ENCODE results near the gene BRWD1. TPM values are rescaled to one million over a fixed set of nuclear protein-coding genes. Genes with fewer than 3 reads are reported as not detected.

Gene BRWD1
- total and polyA plus RNA-seq, 7 experiments from 2014 or later = 27.4 to 108 (median 77.9) TPM

DNA sequence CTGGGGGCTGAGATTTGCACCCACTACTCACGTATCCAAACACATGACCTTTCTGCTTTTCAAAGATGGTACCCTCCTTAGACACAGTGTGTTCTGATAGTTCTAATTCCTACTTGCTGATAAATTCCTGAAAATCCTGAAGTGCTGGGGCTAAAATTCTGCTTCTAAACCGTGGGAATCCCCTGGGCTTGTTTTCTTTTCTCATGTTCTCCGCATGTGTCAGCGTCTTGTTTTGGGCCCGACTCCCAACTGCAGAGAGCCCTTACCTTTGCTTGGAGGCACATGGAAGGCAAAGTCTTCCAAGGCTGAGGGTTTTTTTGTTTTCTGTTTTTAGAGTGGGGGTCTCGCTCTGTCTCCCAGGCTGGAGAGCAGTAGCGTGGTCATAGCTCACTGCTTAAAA lies 157.4 kb downstream of the BRWD1 start:
- intact Hi-C loops (cut with micrococcal nuclease) = no loop called here

DNA sequence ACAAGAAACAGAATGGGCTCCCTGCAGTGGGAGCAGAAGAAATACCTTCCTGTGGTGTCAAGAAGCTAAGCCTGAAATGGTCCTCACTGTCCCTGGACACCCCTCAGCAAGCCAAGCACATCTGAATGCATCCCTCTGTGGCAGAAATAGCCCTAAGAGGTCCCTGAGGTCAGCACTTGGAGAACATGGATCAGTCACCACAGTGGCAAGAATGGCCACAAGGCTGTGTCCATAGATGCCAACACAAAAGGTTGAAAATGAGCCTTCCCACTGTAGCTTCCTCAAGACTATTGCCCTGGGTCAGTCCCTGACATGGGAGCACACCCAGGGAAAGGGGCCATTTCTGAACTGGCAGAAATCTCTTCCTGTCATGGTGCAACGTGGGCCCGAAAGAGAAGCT lies 157.9 kb downstream of the BRWD1 start:
- no peak for DNase-seq
- H3K9me3 Mint-ChIP-seq = peaks cover 0 to 1% (median 0%) of the 10 kb centered on the region in 11 donors
- no peaks in the 10 kb centered on the region for H3K36me3 Mint-ChIP-seq
- no peaks in the 10 kb centered on the region for H3K36me3 ChIP-seq (ENCODE audit: control insufficient read depth in 2 of 3, insufficient read depth in 3 of 3, low read length in 3 of 3)
- H3K4me3 Mint-ChIP-seq = no peak overlapping the region
- H3K27me3 ChIP-seq (ENCODE audit: control insufficient read depth in 2 of 2, insufficient read depth in 2 of 2, low read length in 2 of 2) = no peaks in the 10 kb centered on the region
- intact Hi-C loops (cut with micrococcal nuclease) = no loop called here
- H3K4me1 Mint-ChIP-seq = no peaks in the 10 kb centered on the region
- POLR2A ChIA-PET = no interaction called here
- H3K27me3 Mint-ChIP-seq = peaks cover 0 to 8% (median 3%) of the 10 kb centered on the region in 5 donors
- H3K27ac Mint-ChIP-seq = no peak overlapping the region
- ATAC-seq = no peak
- no peak overlapping the region for H3K27ac ChIP-seq (ENCODE audit: low read depth, low read length)
- no peak overlapping the region for H3K4me3 ChIP-seq (ENCODE audit: low read length)
- H3K4me1 ChIP-seq (ENCODE audit: control insufficient read depth in 2 of 2, insufficient read depth in 2 of 2, low read length in 2 of 2) = no peaks in the 10 kb centered on the region
- CTCF ChIA-PET = no interaction called here
- H3K9me3 ChIP-seq (ENCODE audit: control insufficient read depth in 2 of 3, low read length in 3 of 3) = no peaks in the 10 kb centered on the region

More for the DNA sequence above, 157.4 kb downstream of the BRWD1 start:
- Histone ChIP-seq H3K27ac (ENCODE audit: low read depth, low read length) (no peak overlapping the region), H3K4me3 (ENCODE audit: low read length) (no peak overlapping the region), H3K9me3 (ENCODE audit: control insufficient read depth in 2 of 3, low read length in 3 of 3) (no peaks in the 10 kb centered on the region), H3K4me1 (ENCODE audit: control insufficient read depth in 2 of 2, insufficient read depth in 2 of 2, low read length in 2 of 2) (no peaks in the 10 kb centered on the region), H3K36me3 (ENCODE audit: control insufficient read depth in 2 of 3, insufficient read depth in 3 of 3, low read length in 3 of 3) (no peaks in the 10 kb centered on the region), H3K27me3 (ENCODE audit: control insufficient read depth in 2 of 2, insufficient read depth in 2 of 2, low read length in 2 of 2) (no peaks in the 10 kb centered on the region)
- H3K4me3 Mint-ChIP-seq = no peak overlapping the region
- ATAC-seq (no peak), DNase-seq (no peak)
- peaks cover 0 to 4% (median 2%) of the 10 kb centered on the region in 5 donors for H3K27me3 Mint-ChIP-seq
- H3K9me3 Mint-ChIP-seq = peaks cover 0 to 1% (median 0%) of the 10 kb centered on the region in 11 donors
- no peak overlapping the region for H3K27ac Mint-ChIP-seq
- ChIA-PET CTCF (no interaction called here), POLR2A (no interaction called here)
- H3K4me1 Mint-ChIP-seq = no peaks in the 10 kb centered on the region
- no peaks in the 10 kb centered on the region for H3K36me3 Mint-ChIP-seq

DNA sequence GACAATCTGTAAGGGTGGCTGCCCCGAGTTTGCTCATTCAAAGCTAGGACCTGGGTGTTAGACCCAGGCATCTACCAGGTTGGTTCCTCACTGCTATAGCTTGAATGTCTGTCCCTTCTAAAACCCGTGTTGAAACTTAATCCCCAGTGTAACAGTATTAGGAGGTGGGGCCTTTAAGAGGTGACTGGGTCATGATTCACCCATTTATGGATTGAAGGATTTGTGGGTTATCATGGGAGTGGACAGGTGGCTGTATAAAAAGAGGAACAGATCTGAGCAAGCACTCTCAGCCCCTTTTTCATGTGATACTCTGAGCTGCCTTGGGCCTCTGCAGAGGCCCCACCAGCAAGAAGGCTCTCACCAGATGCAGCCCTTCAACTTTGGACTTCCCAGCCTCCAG lies 159.6 kb downstream of the BRWD1 start:
- Mint-ChIP-seq H3K27ac (no peak overlapping the region), H3K36me3 (no peaks in the 10 kb centered on the region), H3K4me1 (no peaks in the 10 kb centered on the region), H3K9me3 (peaks cover 0 to 1% (median 0%) of the 10 kb centered on the region in 11 donors), H3K4me3 (no peak overlapping the region), H3K27me3 (peaks cover 0 to 10% (median 4%) of the 10 kb centered on the region in 5 donors)
- POLR2A ChIA-PET = no interaction called here
- DNase-seq (no peak), ATAC-seq (no peak)
- CTCF ChIA-PET = no interaction called here
- no peaks in the 10 kb centered on the region for H3K4me1 ChIP-seq (ENCODE audit: control insufficient read depth in 2 of 2, insufficient read depth in 2 of 2, low read length in 2 of 2)
- no peaks in the 10 kb centered on the region for H3K27me3 ChIP-seq (ENCODE audit: control insufficient read depth in 2 of 2, insufficient read depth in 2 of 2, low read length in 2 of 2)
- no peak overlapping the region for H3K27ac ChIP-seq (ENCODE audit: low read depth, low read length)
- H3K9me3 ChIP-seq (ENCODE audit: control insufficient read depth in 2 of 3, low read length in 3 of 3) = no peaks in the 10 kb centered on the region
- intact Hi-C loops (cut with micrococcal nuclease) = no loop called here
- no peak overlapping the region for H3K4me3 ChIP-seq (ENCODE audit: low read length)
- no peaks in the 10 kb centered on the region for H3K36me3 ChIP-seq (ENCODE audit: control insufficient read depth in 2 of 3, insufficient read depth in 3 of 3, low read length in 3 of 3)

DNA sequence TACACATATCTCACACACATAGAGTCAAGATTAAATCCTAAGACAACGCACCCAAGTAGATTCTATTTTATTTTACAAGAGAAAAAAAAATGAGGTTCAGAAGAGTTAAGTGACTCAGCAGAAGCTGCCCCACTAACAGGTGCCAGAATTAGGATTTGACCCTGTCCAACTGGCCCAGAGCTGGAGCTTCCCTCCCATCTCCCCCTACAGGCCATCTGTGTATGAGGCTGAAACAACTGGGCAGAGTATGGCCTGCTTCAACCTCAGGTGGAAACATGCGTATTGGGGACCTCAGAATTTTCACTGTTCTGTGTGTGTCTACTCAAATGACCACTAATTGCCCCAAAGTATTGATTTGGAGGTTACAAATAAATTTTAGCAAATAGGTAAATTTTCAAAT lies 160.1 kb downstream of the BRWD1 start:
- Mint-ChIP-seq H3K9me3 (peaks cover 0 to 1% (median 0%) of the 10 kb centered on the region in 11 donors), H3K27me3 (peaks cover 0 to 11% (median 4%) of the 10 kb centered on the region in 5 donors), H3K36me3 (no peaks in the 10 kb centered on the region), H3K4me3 (no peak overlapping the region), H3K27ac (no peak overlapping the region), H3K4me1 (no peaks in the 10 kb centered on the region)
- no peak for ATAC-seq
- DNase-seq = no peak
- intact Hi-C loops (cut with micrococcal nuclease) = no loop called here
- H3K27ac ChIP-seq (ENCODE audit: low read depth, low read length) = no peak overlapping the region
- H3K4me1 ChIP-seq (ENCODE audit: control insufficient read depth in 2 of 2, insufficient read depth in 2 of 2, low read length in 2 of 2) = no peaks in the 10 kb centered on the region
- ChIA-PET CTCF (no interaction called here), POLR2A (no interaction called here)
- H3K9me3 ChIP-seq (ENCODE audit: control insufficient read depth in 2 of 3, low read length in 3 of 3) = no peaks in the 10 kb centered on the region
- no peak overlapping the region for H3K4me3 ChIP-seq (ENCODE audit: low read length)
- no peaks in the 10 kb centered on the region for H3K27me3 ChIP-seq (ENCODE audit: control insufficient read depth in 2 of 2, insufficient read depth in 2 of 2, low read length in 2 of 2)
- no peaks in the 10 kb centered on the region for H3K36me3 ChIP-seq (ENCODE audit: control insufficient read depth in 2 of 3, insufficient read depth in 3 of 3, low read length in 3 of 3)

DNA sequence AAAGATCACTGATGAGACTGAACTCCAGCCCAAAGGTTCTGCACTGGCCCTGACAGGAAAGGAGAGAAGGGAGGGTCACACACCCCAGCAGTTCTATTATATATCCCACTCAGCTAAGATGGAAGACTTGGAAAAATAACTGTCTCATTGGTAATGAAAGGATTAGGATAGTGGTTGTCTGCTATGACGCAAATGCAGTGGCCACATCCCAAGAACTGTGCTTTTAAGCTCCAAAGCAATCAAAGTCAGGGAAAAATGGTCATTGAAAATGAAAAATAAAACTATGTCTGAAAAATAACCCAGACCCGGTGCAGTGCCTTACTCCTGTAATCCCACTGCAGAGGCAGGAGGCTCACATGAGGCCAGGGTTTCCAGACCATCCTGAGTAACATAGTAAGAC lies 161.2 kb downstream of the BRWD1 start:
- ChIA-PET CTCF (interaction anchor here (0.6 kb wide), 1 partner anchor 419 kb away, joined by 3 read pairs; no protein-coding TSS in a partner anchor), POLR2A (no interaction called here)
- Mint-ChIP-seq H3K27ac (no peak overlapping the region), H3K27me3 (peaks cover 0 to 12% (median 4%) of the 10 kb centered on the region in 5 donors), H3K4me3 (no peak overlapping the region), H3K36me3 (no peaks in the 10 kb centered on the region), H3K9me3 (peaks cover 0 to 1% (median 0%) of the 10 kb centered on the region in 11 donors), H3K4me1 (no peaks in the 10 kb centered on the region)
- DNase-seq (no peak), ATAC-seq (no peak)
- intact Hi-C loops (cut with micrococcal nuclease) = no loop called here
- H3K4me1 ChIP-seq (ENCODE audit: control insufficient read depth in 2 of 2, insufficient read depth in 2 of 2, low read length in 2 of 2) = no peaks in the 10 kb centered on the region
- no peaks in the 10 kb centered on the region for H3K9me3 ChIP-seq (ENCODE audit: control insufficient read depth in 2 of 3, low read length in 3 of 3)
- H3K4me3 ChIP-seq (ENCODE audit: low read length) = no peak overlapping the region
- no peak overlapping the region for H3K27ac ChIP-seq (ENCODE audit: low read depth, low read length)
- H3K27me3 ChIP-seq (ENCODE audit: control insufficient read depth in 2 of 2, insufficient read depth in 2 of 2, low read length in 2 of 2) = no peaks in the 10 kb centered on the region
- no peaks in the 10 kb centered on the region for H3K36me3 ChIP-seq (ENCODE audit: control insufficient read depth in 2 of 3, insufficient read depth in 3 of 3, low read length in 3 of 3)

DNA sequence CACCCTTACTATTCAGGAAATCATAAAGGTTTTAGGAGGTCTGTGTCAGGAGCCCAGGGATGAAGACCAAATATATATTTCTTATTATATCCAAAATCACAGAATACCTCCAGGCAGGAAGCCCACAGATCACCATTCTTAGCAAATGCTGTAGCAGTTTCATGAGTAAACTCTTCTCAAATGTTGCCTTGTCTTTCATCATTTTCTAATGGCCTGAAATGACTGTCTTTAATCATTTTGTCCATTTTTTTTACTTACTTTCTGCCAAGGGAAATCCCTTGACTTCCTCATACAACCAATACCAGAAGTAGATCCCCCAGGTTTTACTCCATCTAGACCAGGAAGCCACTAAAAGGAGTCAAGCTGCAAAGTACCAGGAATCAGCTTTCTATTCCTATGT lies 162.6 kb downstream of the BRWD1 start:
- DNase-seq = no peak
- intact Hi-C loops (cut with micrococcal nuclease) = no loop called here
- ChIA-PET POLR2A (no interaction called here), CTCF (interaction anchor here (1.1 kb wide), 1 partner anchor 13 kb away, joined by 3 read pairs; no protein-coding TSS in a partner anchor)
- Histone ChIP-seq H3K9me3 (ENCODE audit: control insufficient read depth in 2 of 3, low read length in 3 of 3) (no peaks in the 10 kb centered on the region), H3K27me3 (ENCODE audit: control insufficient read depth in 2 of 2, insufficient read depth in 2 of 2, low read length in 2 of 2) (no peaks in the 10 kb centered on the region), H3K36me3 (ENCODE audit: control insufficient read depth in 2 of 3, insufficient read depth in 3 of 3, low read length in 3 of 3) (no peaks in the 10 kb centered on the region), H3K4me3 (ENCODE audit: low read length) (no peak overlapping the region), H3K27ac (ENCODE audit: low read depth, low read length) (no peak overlapping the region), H3K4me1 (ENCODE audit: control insufficient read depth in 2 of 2, insufficient read depth in 2 of 2, low read length in 2 of 2) (no peaks in the 10 kb centered on the region)
- Mint-ChIP-seq H3K9me3 (no peaks in the 10 kb centered on the region), H3K36me3 (no peaks in the 10 kb centered on the region), H3K4me3 (no peak overlapping the region), H3K27me3 (peaks cover 0 to 14% (median 4%) of the 10 kb centered on the region in 5 donors), H3K27ac (no peak overlapping the region), H3K4me1 (no peaks in the 10 kb centered on the region)
- no peak for ATAC-seq

DNA sequence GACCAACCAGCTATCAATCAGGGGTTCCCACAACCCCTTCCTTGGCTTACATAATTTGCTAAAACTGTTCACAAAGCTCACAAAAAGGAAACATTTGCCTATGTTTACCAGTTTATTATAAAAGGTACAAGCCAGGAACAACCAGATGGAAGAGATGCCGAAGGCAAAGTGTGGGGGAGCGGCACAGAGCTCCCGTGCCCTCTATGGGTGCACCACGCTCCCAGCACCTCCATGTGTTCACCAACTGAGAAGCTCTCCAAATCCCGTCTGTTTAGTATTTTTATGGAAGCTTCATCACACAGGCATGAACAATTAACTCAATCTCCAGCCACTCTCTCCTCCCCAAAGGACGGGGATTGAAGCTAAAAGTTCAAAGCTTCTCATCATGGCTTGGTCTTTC lies 163.1 kb downstream of the BRWD1 start:
- CTCF ChIA-PET = interaction anchor here (1.1 kb wide), 1 partner anchor 12 kb away, joined by 3 read pairs; no protein-coding TSS in a partner anchor
- Histone ChIP-seq H3K9me3 (ENCODE audit: control insufficient read depth in 2 of 3, low read length in 3 of 3) (no peaks in the 10 kb centered on the region), H3K27me3 (ENCODE audit: control insufficient read depth in 2 of 2, insufficient read depth in 2 of 2, low read length in 2 of 2) (no peaks in the 10 kb centered on the region), H3K4me1 (ENCODE audit: control insufficient read depth in 2 of 2, insufficient read depth in 2 of 2, low read length in 2 of 2) (no peaks in the 10 kb centered on the region), H3K27ac (ENCODE audit: low read depth, low read length) (no peak overlapping the region), H3K36me3 (ENCODE audit: control insufficient read depth in 2 of 3, insufficient read depth in 3 of 3, low read length in 3 of 3) (no peaks in the 10 kb centered on the region), H3K4me3 (ENCODE audit: low read length) (no peak overlapping the region)
- no peak for ATAC-seq
- DNase-seq = no peak
- intact Hi-C loops (cut with micrococcal nuclease) = no loop called here
- Mint-ChIP-seq H3K4me1 (no peaks in the 10 kb centered on the region), H3K27me3 (peaks cover 0 to 14% (median 4%) of the 10 kb centered on the region in 5 donors), H3K36me3 (no peaks in the 10 kb centered on the region), H3K4me3 (no peak overlapping the region), H3K27ac (no peak overlapping the region), H3K9me3 (no peaks in the 10 kb centered on the region)
- POLR2A ChIA-PET = no interaction called here
